IMR-90 (cell line): ENCODE data around the gene SHC2.

ENCODE experiments used
- CHD1 ChIP-seq: IDR thresholded peaks from 2 replicates; pipeline ENCODE4 v1.6.1; 2012; ENCODE audit warnings: low read depth, low read length, improper control_type of control experiment
- CTCF ChIP-seq: conservative IDR thresholded peaks from 2 replicates; pipeline ENCODE4 v1.5.1; 2012; ENCODE audit warnings: mild to moderate bottlenecking, low read depth, low read length, improper control_type of control experiment
- FOS ChIP-seq: fragments of 150-350 bp; IDR thresholded peaks from 2 replicates; pipeline ENCODE4 v1.6.1; 2016; ENCODE audit warnings: low read depth, low read length
- MAFK ChIP-seq: IDR thresholded peaks from 2 replicates; pipeline ENCODE4 v1.6.1; 2012; ENCODE audit warnings: low read depth, low read length, improper control_type of control experiment
- MXI1 ChIP-seq: IDR thresholded peaks from 2 replicates; pipeline ENCODE4 v1.6.1; 2012; ENCODE audit warnings: low read depth, mild to moderate bottlenecking, low read length, moderate library complexity, borderline replicate concordance
- POLR2A ChIP-seq: IDR thresholded peaks from 2 replicates; pipeline ENCODE4 v1.6.1; 2012; ENCODE audit warnings: mild to moderate bottlenecking, low read depth, low read length
- RAD21 ChIP-seq: IDR thresholded peaks from 2 replicates; pipeline ENCODE4 v1.6.1; 2012; ENCODE audit warnings: low read length, improper control_type of control experiment
- RFX5 ChIP-seq: IDR thresholded peaks from 2 replicates; pipeline ENCODE4 v1.8.0; 2012; ENCODE audit warnings: low read depth, mild to moderate bottlenecking, low read length, moderate library complexity
- TF ChIP-seq, protein P1 (sequence below): fragments of 150-350 bp; IDR thresholded peaks from 2 replicates; pipeline ENCODE4 v1.6.1; 2016; ENCODE audit warnings: low read depth, mild to moderate bottlenecking, low read length, moderate library complexity, borderline replicate concordance
- TF ChIP-seq, protein P2 (sequence below): fragments of 150-350 bp; IDR thresholded peaks from 2 replicates; pipeline ENCODE4 v1.6.1; 2017; ENCODE audit warnings: mild to moderate bottlenecking, antibody characterized with exemption, low read length, low read depth

DNA sequence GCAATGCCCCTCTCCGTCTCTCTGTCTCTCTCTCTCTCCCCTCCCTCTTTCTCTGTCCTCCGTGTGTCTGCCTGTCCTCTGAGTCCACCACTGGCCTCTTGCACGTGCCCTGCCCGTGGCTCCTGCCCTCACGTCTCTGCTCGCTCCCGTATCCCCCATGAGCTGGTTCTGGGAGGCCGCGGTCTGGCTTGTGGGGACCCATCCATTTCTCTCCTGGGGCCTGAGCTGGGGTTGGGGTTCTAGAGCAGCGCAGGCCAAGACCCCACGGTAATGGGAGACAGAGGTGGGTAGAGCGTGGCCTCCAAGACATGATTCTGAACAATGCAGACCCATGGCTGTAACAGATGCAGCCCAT lies 70.9 kb downstream of the SHC2 start:
- TF ChIP-seq CTCF (no peak), RAD21 (no peak), POLR2A (no peak), MAFK (no peak), MXI1 (no peak), RFX5 (no peak), FOS (no peak), CHD1 (no peak)
- TF ChIP-seq, protein P1, sequence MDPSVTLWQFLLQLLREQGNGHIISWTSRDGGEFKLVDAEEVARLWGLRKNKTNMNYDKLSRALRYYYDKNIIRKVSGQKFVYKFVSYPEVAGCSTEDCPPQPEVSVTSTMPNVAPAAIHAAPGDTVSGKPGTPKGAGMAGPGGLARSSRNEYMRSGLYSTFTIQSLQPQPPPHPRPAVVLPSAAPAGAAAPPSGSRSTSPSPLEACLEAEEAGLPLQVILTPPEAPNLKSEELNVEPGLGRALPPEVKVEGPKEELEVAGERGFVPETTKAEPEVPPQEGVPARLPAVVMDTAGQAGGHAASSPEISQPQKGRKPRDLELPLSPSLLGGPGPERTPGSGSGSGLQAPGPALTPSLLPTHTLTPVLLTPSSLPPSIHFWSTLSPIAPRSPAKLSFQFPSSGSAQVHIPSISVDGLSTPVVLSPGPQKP, result no peak
- TF ChIP-seq, protein P2, sequence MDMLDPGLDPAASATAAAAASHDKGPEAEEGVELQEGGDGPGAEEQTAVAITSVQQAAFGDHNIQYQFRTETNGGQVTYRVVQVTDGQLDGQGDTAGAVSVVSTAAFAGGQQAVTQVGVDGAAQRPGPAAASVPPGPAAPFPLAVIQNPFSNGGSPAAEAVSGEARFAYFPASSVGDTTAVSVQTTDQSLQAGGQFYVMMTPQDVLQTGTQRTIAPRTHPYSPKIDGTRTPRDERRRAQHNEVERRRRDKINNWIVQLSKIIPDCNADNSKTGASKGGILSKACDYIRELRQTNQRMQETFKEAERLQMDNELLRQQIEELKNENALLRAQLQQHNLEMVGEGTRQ, result no peak
